ENCODE data around the gene MACROD2. TPM values are rescaled to one million over a fixed set of nuclear protein-coding genes. Genes with fewer than 3 reads are reported as not detected.

Gene MACROD2
- polyA plus RNA-seq, 1 donor from 2014 or later = 23.2 TPM

- H3K9ac ChIP-seq (ENCODE audit: low read length) = no peak overlapping the region
- no peaks in the 10 kb centered on the region for H4K20me1 ChIP-seq (ENCODE audit: insufficient read depth)
- no peak overlapping the region for H3K4me3 ChIP-seq (ENCODE audit: low read length)
- TF ChIP-seq EP300 (conservative IDR thresholded peaks at IDR 0.05; ENCODE audit: poor library complexity, severe bottlenecking) = no peak
- TF ChIP-seq RAD21 (conservative IDR thresholded peaks at IDR 0.05) = no peak
- no peak for TF ChIP-seq POLR2AphosphoS5 (IDR thresholded peaks at IDR 0.05)
- no peak for TF ChIP-seq REST (IDR thresholded peaks at IDR 0.05; ENCODE audit: borderline replicate concordance)
- no peak for TF ChIP-seq MXI1 (conservative IDR thresholded peaks at IDR 0.05; ENCODE audit: poor library complexity, severe bottlenecking)
- no peak for TF ChIP-seq EZH2 (IDR thresholded peaks at IDR 0.05; ENCODE audit: borderline replicate concordance, insufficient read depth, low read length, poor library complexity, severe bottlenecking)
- TF ChIP-seq SMC3 (conservative IDR thresholded peaks at IDR 0.05; ENCODE audit: poor library complexity) = no peak
- no peak for TF ChIP-seq TAF1 (IDR thresholded peaks at IDR 0.05; ENCODE audit: low read depth)
- TF ChIP-seq CTCF (IDR thresholded peaks at IDR 0.05; ENCODE audit: poor library complexity, severe bottlenecking) = no peak
- H3K27ac ChIP-seq (ENCODE audit: low read length) = no peak overlapping the region
- H3K36me3 ChIP-seq (ENCODE audit: insufficient read depth, low read length) = no peaks in the 10 kb centered on the region
- no peak overlapping the region for H2AFZ ChIP-seq (ENCODE audit: low read depth, low read length)
- H3K9me2 ChIP-seq (ENCODE audit: insufficient read depth, low read length) = no peaks in the 10 kb centered on the region
- no peaks in the 10 kb centered on the region for H3K27me3 ChIP-seq (ENCODE audit: insufficient read depth, low read depth, low read length)
- H3K9me3 ChIP-seq (ENCODE audit: low read length) = no peaks in the 10 kb centered on the region
- no peak overlapping the region for H3K4me2 ChIP-seq (ENCODE audit: low read length)
- H3K79me2 ChIP-seq (replicated peaks; ENCODE audit: insufficient read depth, low read length) = no peaks in the 10 kb centered on the region
- no peaks in the 10 kb centered on the region for H3F3A ChIP-seq (ENCODE audit: insufficient read depth, low read length, poor library complexity, severe bottlenecking)
These were observed 1253.5 kb downstream of the MACROD2 start for GRCh38 chr20:15248618-15249395.

GRCh38 chr20:15251171-15251570 lies 1255.9 kb downstream of the MACROD2 start:
- H3K4me2 ChIP-seq (ENCODE audit: low read length) = no peak overlapping the region
- no peak for TF ChIP-seq CTCF (IDR thresholded peaks at IDR 0.05; ENCODE audit: poor library complexity, severe bottlenecking)
- no peak for TF ChIP-seq RAD21 (conservative IDR thresholded peaks at IDR 0.05)
- TF ChIP-seq EZH2 (IDR thresholded peaks at IDR 0.05; ENCODE audit: borderline replicate concordance, insufficient read depth, low read length, poor library complexity, severe bottlenecking) = no peak
- no peak for TF ChIP-seq MXI1 (conservative IDR thresholded peaks at IDR 0.05; ENCODE audit: poor library complexity, severe bottlenecking)
- no peak for TF ChIP-seq REST (IDR thresholded peaks at IDR 0.05; ENCODE audit: borderline replicate concordance)
- H3K27me3 ChIP-seq (ENCODE audit: insufficient read depth, low read depth, low read length) = no peaks in the 10 kb centered on the region
- no peaks in the 10 kb centered on the region for H3F3A ChIP-seq (ENCODE audit: insufficient read depth, low read length, poor library complexity, severe bottlenecking)
- no peak overlapping the region for H2AFZ ChIP-seq (ENCODE audit: low read depth, low read length)
- no peaks in the 10 kb centered on the region for H3K9me2 ChIP-seq (ENCODE audit: insufficient read depth, low read length)
- H3K36me3 ChIP-seq (ENCODE audit: insufficient read depth, low read length) = no peaks in the 10 kb centered on the region
- H3K9me3 ChIP-seq (ENCODE audit: low read length) = no peaks in the 10 kb centered on the region
- no peak overlapping the region for H3K27ac ChIP-seq (ENCODE audit: low read length)
- no peak overlapping the region for H3K9ac ChIP-seq (ENCODE audit: low read length)
- no peak overlapping the region for H3K4me3 ChIP-seq (ENCODE audit: low read length)
- no peaks in the 10 kb centered on the region for H4K20me1 ChIP-seq (ENCODE audit: insufficient read depth)
- H3K79me2 ChIP-seq (replicated peaks; ENCODE audit: insufficient read depth, low read length) = no peaks in the 10 kb centered on the region
